Measurements from ENCODE around the gene STK32C.

STK32C gene

DNA sequence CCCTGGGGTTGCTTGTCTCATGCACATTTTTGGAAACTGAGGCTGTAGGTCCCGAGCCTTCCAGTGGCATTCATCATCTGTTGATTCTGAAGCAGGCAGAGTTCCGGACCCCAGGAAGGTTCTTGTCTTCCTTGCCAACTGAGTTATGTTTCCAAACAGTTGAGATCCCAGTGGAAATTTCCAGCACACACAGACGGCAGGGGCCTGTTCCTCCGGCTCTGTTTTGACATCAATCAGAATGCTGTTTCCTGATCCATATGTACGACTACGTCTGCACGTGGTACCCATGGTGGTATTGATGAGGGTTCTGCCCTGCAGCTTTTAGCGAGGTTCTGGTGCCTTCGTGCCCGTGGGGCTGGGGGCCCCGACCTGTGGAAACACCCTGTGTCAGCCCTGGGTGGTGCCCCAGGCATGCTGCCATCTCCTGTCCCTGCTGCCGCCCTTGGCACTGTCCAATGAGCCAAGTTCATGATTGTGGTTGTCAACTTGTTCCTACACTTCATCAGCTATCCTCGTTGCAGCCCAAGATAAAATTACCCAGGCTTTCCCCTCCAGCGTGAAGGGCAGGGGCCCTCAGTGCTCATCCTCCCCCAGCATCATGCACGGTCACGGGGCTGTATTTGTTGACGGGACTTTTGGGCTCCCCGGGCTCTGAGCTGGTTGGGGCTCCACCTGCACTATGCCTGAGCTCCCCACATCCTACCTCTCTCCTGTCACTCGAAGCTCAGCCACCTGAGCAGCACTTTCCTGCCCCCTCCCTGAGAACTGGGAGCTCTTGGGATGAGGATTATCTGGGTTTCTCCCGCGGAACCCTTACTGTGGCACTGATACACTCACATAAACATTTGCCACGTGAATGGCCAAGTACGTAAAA is 128.8 kb downstream of the STK32C start:
- no peak for DNase-seq

DNA sequence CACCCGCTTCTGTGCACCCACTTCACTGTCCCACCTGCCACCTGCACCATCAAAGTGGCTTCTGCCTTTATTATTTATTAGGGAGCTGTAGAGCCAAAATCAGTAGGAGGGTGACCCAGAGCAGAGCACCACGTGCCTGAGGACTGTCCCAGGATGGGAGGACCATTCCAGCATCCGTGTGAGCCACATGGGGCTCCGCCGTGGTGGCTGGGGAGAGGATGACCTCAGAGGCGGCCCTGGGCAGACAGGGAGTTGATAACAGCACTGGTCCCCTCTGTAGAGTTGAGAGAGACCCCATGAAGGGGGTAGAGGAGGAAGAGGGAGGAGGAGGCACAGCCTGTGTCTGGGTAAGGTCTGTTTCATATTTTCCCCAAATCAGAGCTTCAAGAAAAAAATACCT is 129.7 kb downstream of the STK32C start:
- no peak for DNase-seq

- no peak for DNase-seq
These were observed 130.9 kb downstream of the STK32C start for GRCh38 chr10:132176623-132177500.

GRCh38 chr10:132175907-132176581 is 131.7 kb downstream of the STK32C start:
- DNase-seq: no peak

GRCh38 chr10:132175408-132175807 is 132.3 kb downstream of the STK32C start:
- no peak for DNase-seq

- DNase-seq: no peak
These were observed 133.5 kb downstream of the STK32C start for GRCh38 chr10:132174237-132174636.

DNA sequence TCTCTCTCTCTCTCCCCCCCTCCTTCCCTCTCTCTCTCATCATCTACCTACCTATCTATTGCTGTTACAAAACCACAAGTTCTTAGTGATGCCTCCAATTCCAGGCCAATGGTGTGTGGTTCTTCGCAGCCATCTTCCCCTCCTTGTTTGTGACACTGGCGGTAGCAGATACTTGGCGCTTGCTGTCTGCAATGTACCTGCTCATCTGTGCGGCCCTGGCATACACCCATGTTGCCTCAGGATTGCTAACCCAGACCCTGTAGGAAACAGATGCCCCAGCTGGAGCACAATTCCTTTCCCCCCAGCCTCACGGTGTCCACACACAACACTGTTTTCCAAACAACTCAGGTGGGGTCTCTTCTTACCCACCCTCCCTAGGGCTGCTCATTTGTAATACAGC is 134.6 kb downstream of the STK32C start:
- DNase-seq: no peak

DNA sequence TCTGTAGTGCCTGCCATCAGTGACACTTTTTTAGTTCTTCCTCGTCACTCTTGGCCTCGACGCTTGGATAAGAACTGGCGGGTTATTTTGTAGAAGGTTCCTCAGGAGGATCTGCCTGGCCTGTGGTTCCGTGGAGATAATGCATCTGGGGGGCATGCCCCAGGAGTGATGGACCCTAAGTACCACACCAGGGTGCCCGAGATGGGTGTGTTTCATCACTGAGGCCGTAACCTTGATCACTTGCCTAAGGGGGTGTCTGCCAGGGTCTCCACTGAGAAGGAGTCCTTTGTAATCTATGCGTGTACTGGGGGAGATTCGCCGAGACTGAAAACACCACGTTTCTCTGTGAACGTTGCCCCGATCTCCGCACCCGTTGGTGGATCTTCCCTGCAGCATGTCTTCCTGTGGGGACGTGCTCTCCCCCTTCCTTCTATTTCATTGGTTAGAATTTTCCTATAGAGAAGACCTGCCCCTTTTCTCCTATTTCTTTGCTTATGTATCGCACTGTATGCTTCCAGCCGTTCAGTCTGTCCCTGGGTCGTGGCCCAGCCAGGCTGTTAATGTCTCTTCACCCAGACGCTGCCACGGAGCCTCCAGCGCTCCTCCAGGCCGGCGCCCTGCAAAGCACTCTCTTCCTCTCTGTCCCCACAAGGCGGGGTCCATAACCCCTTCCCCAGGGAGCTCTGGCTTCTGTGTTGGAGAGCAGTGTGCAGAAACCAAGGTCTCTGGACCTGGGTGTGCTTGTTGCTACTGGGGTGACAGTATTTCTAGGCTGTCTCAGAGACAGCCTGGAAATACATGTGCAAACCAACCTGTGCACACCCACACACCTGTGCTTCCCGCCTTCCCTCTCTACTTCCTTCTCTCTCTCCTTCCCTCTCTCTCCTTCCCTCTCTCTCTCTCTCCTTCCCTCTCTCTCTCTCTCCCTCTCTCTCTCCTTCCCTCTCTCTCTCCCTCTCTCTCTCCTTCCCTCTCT is 135.4 kb downstream of the STK32C start:
- no peak for DNase-seq

DNA sequence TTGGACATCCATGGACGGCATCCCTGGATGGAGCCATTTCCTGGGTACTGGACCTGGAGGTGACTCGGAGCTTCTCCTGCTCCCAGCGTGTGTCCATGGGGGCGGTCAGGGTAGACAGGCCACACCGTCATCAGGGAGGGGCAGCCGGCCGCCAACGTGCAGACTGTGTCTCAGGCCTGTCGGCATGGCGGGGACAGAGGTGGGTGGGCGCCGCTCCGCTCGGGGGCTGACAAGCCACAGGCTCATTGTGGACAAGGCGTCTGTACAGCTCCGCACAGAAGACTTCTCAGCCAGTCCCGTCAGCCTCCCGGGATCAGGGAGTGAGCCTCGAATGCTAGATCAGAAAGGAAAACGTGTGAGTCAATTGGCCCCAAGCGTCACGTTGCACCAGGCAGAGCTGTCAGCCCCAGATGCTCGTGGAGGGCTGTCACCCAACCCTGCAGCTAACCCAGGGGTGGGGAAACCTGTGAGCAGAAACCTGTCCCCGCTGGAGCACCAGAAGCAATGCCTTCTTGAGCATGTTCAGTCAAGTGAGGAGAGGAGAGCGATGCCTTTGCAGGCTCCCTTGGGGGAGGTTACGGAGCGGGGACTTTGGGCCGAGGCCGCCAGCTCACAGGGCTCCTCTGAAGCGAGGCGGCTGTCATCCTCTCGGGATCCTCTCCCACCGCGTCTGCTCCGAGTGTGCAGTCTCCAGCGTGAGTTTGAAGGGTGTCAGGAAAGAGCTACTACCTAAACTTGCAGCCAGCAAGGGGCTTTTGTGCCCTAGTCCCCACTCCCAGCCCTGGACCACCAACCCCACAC is 137.0 kb downstream of the STK32C start:
- DNase-seq: no peak

- no peak for DNase-seq
These were observed 137.8 kb downstream of the STK32C start for GRCh38 chr10:132169766-132170560.

GRCh38 chr10:132169031-132169765 is 138.6 kb downstream of the STK32C start:
- no peak for DNase-seq

DNA sequence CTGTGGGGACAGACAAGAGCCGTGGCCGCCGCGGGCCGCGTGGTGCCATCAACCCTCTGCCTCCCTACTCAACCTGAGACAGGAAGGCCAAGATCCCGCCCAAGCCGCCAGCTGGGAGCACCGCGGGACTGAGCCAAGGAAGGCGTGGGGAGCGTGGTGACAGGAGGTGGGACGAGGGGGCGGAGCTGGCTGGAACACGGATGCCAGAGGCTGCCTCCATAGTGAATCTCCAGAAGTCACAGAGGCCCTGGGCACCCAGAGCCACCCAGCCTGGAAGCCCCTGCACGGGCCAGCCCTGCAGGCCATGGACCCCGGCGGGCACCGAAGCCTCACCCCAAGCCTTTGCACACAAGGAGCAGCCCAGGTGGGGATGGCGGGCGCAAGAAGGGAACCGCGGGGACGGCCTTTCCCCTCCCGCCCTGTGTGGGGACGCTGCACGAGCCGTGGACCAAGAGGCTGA is 139.1 kb downstream of the STK32C start:
- no peak for DNase-seq

GRCh38 chr10:132167976-132168375 is 139.8 kb downstream of the STK32C start:
- DNase-seq: no peak

GRCh38 chr10:132167041-132167674 is 140.6 kb downstream of the STK32C start:
- no peak for DNase-seq

DNA sequence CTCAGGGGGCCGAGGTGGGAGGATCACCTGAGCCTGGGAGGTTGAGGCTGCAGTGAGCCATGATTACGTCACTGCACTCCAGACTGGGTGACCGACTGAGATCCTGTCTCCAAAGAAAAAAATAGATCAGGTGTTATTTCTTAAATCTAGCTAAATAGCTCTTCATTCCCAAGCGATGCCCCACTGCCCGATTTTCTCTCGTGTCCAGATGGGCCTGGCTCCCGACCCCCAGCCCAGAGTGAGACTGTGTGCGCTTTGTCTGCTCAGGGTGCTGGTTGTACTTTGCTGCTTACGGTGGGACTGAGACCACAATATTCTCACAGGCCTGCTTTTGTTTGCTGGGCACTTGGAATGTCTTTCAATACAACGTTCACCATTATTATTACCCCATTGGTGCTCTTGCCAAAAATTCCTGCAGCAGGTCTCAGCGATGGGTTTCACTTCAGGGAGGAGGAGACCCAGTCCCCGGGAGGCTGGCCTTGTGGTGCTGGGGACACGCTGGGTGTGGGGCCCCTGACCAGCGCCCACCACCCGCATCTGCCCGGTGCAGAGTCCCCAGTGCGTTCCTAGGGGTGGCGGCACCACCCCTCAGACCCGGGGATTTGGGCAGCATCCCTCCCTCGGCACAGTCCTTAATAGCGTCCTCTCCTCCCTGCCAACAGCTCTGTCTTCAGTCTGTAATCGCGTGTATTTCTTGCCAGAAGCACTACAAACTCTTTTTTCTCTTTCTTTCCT is 141.4 kb downstream of the STK32C start:
- DNase-seq: no peak

- DNase-seq: no peak
These were observed 142.3 kb downstream of the STK32C start for GRCh38 chr10:132165416-132165980.

- no peak for DNase-seq
These were observed 142.9 kb downstream of the STK32C start for GRCh38 chr10:132164761-132165278.

Data from islet precursor cell (in vitro differentiated cells).